A549 treated with Mapracorat at 1 μM for 4 hours (cell line): ENCODE results near the gene LRRTM1. TPM values are rescaled to one million over a fixed set of nuclear protein-coding genes. Genes with fewer than 3 reads are reported as not detected.

ENCODE experiments used
- total RNA-seq: library from RNA; stranded (reverse); fragments of 200-300 nt; extraction: Qiagen RNA extraction; gene quantifications from 5 replicates; pipeline ENCODE4 v1.2.3, GENCODE V29; 2022

LRRTM1 gene, protein sequence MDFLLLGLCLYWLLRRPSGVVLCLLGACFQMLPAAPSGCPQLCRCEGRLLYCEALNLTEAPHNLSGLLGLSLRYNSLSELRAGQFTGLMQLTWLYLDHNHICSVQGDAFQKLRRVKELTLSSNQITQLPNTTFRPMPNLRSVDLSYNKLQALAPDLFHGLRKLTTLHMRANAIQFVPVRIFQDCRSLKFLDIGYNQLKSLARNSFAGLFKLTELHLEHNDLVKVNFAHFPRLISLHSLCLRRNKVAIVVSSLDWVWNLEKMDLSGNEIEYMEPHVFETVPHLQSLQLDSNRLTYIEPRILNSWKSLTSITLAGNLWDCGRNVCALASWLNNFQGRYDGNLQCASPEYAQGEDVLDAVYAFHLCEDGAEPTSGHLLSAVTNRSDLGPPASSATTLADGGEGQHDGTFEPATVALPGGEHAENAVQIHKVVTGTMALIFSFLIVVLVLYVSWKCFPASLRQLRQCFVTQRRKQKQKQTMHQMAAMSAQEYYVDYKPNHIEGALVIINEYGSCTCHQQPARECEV
- total RNA-seq: not detected in 5 replicates

DNA sequence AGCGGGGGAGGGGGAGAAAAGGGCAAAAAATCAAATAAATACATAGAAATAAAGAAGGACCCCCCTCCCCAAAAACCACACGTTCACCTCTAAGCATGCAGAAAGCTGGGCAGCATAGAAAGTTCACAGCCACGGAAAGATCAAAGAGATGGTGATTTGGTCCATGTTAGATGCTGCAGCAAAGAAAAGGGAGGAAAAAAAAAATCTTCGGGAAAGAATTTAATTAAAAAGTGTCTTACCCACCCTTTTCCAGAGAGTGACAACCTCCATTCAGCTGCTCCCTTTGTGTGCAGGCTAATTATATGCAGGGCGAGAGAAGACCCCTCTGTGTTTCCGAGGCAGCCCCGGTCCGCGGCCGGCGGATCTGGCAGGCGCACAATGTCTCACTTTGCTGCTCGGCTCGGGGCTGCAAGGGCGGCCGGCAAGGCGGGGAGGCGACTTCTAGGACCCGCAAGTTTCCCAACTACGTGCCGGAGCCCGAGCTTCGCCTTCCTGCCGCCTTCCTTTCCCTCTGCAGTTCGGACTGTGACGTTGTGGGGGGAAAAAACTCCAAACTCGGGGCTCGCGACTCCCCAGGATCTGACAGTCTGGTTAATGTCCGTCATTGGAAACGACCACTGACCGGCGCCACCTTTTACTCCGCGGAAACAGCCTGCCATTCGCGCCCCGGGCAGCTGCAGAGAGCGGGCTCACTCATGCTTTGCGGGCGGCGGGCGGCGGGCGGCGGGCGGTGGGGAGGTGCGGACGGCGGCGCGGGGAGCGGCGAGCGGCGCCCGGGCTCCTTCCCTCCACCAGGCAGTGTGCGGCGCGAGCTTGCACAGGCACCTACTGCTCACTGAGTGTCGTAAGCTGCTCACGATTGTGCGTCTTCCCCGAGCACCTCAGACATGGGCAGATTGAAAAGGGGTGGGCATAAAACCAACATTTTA is at the start of gene LRRTM1:
Gene LRRTM1, minus strand, starts transcription at position 844 of the 929 bp plus-strand sequence. CDS start 933 bp downstream, outside the sequence.

